ENCODE measurements around the gene ZNF48. TPM values are rescaled to one million over a fixed set of nuclear protein-coding genes. Genes with fewer than 3 reads are reported as not detected.
"Not testable (repeated sequence)": the region's sequence is repeated elsewhere in the genome, so short reads cannot be mapped to it uniquely, and the experiment has no call there.

ZNF48 gene
- total RNA-seq, 1 experiment from 2014 or later: 3.4 TPM

GRCh38 chr16:30378236-30379157 is 16.7 kb upstream of the ZNF48 start:
- DNase-seq (ENCODE audit: low read depth): peak; percentile 95

- DNase-seq (ENCODE audit: low read depth): no peak
These were observed 15.9 kb upstream of the ZNF48 start for GRCh38 chr16:30379158-30379783.

GRCh38 chr16:30380072-30380802 is 15.0 kb upstream of the ZNF48 start:
- no peak for DNase-seq (ENCODE audit: low read depth)

- DNase-seq (ENCODE audit: low read depth): no peak
These were observed 14.4 kb upstream of the ZNF48 start for GRCh38 chr16:30380803-30381208.

- DNase-seq (ENCODE audit: low read depth): no peak
These were observed 13.8 kb upstream of the ZNF48 start for GRCh38 chr16:30381291-30382041.

- DNase-seq (ENCODE audit: low read depth): no peak
These were observed 12.9 kb upstream of the ZNF48 start, which contains the start of gene SEPTIN1 for GRCh38 chr16:30382111-30382881. Gene SEPTIN1, minus strand, starts transcription at chr16:30382561. Its CDS starts 19 bp downstream, at chr16:30382542.

- no peak for DNase-seq (ENCODE audit: low read depth)
These were observed 11.7 kb upstream of the ZNF48 start for GRCh38 chr16:30383521-30383920.

GRCh38 chr16:30394592-30395154 is 547 bp upstream of the ZNF48 start:
- DNase-seq (ENCODE audit: low read depth): no peak

- peak; percentile 26 for DNase-seq (ENCODE audit: low read depth)
These were observed 869 bp downstream of the ZNF48 start for GRCh38 chr16:30395992-30396585.

- DNase-seq (ENCODE audit: low read depth): not testable (repeated sequence)
These were observed 1.4 kb downstream of the ZNF48 start for GRCh38 chr16:30396627-30397026.

- DNase-seq (ENCODE audit: low read depth): no peak
These were observed 1.8 kb downstream of the ZNF48 start for GRCh38 chr16:30397056-30397455.

- DNase-seq (ENCODE audit: low read depth): no peak
These were observed 2.8 kb downstream of the ZNF48 start for GRCh38 chr16:30397776-30398660.

GRCh38 chr16:30398661-30399434 is 3.6 kb downstream of the ZNF48 start:
- no peak for DNase-seq (ENCODE audit: low read depth)

GRCh38 chr16:30399435-30400186 is 4.4 kb downstream of the ZNF48 start:
- no peak for DNase-seq (ENCODE audit: low read depth)

- DNase-seq (ENCODE audit: low read depth): no peak
These were observed 6.7 kb downstream of the ZNF48 start for GRCh38 chr16:30401768-30402425.

GRCh38 chr16:30406795-30407101 is 11.5 kb downstream of the ZNF48 start:
- DNase-seq (ENCODE audit: low read depth): no peak
